ENCODE results near the gene DLX6.

DLX6 gene

GRCh38 chr7:97005183-97006054, at the start of gene DLX6:
Gene DLX6 (plus strand): TSS chr7:97005553. CDS start chr7:97005978, 425 bp downstream.
- DNase-seq, result peak; percentile 73

GRCh38 chr7:96959135-96959534, 46.2 kb upstream of the DLX6 start:
- no peak for DNase-seq

GRCh38 chr7:96962221-96962885, 43.0 kb upstream of the DLX6 start:
- no peak for DNase-seq

GRCh38 chr7:96968981-96969380, 36.4 kb upstream of the DLX6 start:
- DNase-seq, result no peak

GRCh38 chr7:96970739-96971138, 34.6 kb upstream of the DLX6 start:
- no peak for DNase-seq

- DNase-seq, result no peak
These were observed 31.4 kb upstream of the DLX6 start for GRCh38 chr7:96973986-96974385.

DNA sequence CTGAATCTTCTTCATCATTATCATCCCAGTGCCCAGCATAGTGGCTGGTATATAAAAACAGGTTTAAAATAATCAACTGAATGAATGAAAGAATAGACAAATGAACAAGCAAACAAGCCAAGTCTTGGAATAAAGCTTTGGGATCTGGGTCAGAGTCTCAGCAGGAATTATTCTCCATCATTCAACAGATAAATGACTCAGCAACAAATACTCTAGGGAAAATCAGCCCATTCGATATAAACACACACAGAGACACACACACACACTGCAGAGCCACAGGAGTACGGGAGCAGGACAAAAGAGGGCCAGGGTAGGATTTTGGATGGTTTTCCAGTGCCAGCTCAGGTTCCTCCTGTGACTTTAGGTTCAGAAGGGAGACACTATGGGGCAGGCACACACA, 29.2 kb upstream of the DLX6 start:
- no peak for DNase-seq

- DNase-seq, result no peak
These were observed 27.9 kb upstream of the DLX6 start for GRCh38 chr7:96977445-96977844.

- no peak for DNase-seq
These were observed 25.6 kb upstream of the DLX6 start for GRCh38 chr7:96979551-96980276.

DNA sequence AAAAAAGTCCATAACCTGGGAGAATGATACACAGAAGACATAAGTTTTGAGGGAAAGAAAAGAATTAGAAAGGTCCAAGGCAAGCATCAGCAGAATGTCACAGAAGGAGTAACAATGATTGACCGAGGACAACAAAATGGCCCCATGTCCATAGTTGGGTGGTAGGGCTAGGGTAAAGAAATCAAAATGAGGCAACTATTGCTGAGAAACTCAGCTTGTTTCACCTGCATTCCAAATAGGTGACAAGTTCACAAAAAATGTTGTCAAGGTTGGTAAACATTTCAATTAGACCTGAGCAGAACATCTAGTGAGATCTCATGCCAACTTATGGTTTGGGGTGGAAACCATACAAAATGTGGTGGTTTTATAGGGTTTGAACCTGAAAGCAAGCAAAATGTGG, 22.8 kb upstream of the DLX6 start:
- DNase-seq, result no peak

DNA sequence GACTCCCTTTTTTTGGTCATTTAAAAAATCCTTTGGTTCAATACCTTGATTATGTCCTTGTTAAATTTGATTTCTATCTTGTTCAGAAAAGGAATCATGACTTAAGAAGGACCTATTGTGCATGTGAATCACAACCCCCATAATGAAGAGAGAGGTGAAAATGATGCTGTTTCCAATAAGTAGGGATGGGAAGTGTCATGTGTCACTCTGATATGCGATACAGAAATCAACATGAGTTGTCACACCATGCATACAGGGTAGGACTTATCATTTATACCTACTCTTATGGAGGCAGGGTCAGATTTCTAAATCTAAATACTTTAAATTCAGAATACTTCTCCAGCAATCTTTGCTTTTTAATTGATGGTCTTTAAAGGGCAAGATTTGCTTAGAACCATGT, 19.4 kb upstream of the DLX6 start:
- no peak for DNase-seq

DNA sequence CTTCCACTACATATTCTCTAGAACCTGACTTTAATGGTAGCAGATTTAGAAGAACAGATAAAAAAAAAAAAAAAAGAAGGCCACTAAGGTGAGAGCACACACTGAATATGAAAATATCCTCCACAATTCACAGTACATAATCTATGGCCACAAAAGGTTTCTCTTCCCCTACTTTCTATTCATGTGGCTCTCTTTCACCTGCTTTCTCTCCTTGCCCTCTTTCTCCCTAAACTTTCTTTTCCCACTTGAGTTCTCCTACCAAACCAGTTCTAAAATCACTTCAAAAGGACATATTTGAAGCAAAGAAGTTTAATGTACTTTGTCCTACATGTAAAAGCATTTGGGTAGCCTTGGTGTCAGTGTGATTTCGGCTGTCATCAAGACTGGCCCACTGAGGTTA, 18.5 kb upstream of the DLX6 start:
- no peak for DNase-seq

DNA sequence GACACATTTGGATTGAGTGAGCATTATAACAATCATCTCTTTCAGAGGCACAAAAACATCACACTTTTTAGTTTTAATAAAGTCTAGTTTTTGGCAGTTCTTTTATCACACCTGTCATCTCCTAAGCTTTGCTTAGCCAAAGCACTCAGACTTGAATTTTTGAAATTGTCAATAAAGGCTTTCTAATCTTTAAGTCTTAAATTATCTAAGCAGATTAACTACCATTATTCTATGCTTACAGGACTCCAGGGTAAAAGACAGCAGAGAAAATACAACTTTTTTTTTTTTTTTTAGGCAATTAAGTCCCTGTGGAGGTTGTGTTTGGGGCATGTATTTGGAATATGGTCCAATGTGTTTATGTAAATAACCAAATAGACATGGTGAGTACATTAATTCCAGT, 17.6 kb upstream of the DLX6 start:
- DNase-seq, result no peak

- no peak for DNase-seq
These were observed 16.0 kb upstream of the DLX6 start for GRCh38 chr7:96989241-96989858.

DNA sequence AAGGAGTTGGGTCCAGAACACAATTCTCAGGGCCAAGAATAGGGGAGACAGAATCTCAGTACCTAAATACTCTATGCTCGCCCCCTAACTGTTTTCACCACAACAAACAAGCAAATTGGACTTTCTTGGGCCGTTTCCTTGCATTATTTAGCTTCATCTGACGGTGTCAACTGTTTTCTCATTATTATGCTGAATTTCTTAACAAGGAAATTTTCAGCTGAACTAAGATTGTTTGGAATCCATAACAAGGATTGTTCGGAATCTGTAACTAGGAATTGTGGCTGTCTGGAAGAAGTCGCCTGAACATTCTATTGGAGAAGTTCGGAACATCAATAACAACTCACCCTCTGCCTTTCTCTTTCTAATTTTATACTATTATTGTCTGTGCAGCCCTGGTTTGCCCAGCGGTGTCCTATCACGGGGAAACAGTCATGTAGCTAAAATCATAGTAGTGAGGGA, 15.5 kb upstream of the DLX6 start:
- DNase-seq, result no peak

GRCh38 chr7:96991546-96992191, 13.7 kb upstream of the DLX6 start:
- DNase-seq, result no peak

DNA sequence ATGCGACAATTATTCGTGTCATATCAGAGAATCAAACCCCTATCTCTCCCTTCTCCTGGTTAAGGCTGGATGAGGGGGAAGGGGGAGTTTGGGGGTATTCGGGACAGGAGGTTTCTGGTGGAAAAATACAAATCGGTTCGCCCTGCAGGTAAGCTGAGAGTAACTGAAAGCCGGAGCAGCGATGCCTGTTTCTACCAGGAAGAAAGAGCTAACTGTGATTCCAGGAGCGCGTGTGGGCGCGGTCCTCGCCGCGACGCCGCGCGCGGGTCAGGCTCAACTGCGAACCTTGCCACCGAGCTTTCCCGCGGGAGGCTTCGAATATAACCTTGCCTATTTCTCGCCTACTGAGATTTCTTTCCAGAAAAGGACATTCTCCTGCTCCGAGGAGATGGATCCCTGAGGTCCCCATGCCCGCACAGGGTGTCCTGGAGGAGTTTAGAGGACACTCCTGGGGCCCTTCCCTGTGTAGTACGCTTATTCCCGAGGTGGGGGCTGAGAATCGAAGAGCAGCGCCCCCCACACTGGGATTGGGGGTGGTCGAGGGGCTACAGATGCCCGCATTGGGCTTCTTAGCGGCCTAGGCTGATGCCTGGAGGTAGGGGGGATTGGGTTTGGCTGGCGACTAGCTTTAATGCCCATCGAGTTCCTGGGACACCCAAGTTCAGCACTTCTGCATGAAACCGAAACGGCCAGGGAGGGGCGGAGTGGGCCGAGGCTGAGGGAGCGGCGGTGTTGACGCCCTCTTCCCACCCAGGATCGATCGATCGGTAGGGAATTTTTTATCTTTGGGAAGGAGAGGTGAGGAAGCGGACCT, 13.0 kb upstream of the DLX6 start:
- DNase-seq, result no peak

DNA sequence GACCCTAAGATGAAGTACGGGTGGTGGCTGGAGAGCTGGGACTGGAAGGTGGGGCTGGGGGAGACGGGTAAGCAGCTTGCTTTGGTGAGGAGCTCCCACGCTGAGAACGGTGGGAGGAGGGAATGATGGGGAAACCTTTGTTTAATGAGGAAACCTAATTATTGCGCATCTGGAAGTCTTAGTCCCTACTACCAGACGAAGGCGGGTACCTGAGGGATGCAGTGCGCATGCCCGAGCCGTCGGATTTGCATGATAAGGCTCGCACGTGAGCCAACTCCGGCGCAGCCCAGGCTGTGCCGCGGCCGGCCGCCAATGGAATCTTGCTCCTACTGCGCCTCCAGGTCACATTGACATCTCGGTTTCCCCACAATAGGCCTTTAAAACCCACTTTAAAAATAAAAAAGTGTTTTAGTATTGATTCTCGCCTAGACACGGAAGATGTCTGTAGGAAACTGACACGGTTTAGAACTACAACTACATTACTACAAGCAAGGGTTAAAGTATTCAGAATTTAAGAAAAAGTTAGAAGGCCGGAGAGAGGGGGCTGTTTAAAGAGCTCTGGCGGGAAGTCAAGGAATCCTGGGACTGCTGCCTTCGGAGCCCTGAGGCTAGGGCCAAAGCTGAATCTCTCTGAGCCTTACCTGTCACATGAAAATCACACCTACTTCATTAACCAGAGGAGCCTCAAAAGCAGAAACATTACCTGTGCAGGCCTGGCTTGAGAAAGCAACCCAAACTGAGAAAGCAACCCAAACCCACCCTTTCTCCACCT, 12.1 kb upstream of the DLX6 start:
- DNase-seq, result no peak

- DNase-seq, result no peak
These were observed 11.4 kb upstream of the DLX6 start for GRCh38 chr7:96993980-96994379.

GRCh38 chr7:96995406-96996110, 9.8 kb upstream of the DLX6 start:
- DNase-seq, result no peak

Measured in DMS79 treated with DMSO at 0.1 percent for 48 hours (cell line).